K562 (cell line): ENCODE results near the gene XPR1. TPM values are rescaled to one million over a fixed set of nuclear protein-coding genes. Genes with fewer than 3 reads are reported as not detected.

ENCODE experiments used
- CBX3 ChIP-seq, 2 experiments: IDR thresholded peaks; 1 replicate in 1 of 2; 2 replicates in 1 of 2; pipeline ENCODE4 v1.6.1; 2012; ENCODE audit warnings: inconsistent platforms in 2 of 2, low read length in 2 of 2, borderline replicate concordance in 1 of 2, control low read depth in 1 of 2
- DACH1 ChIP-seq: fragments of 450-650 bp; IDR thresholded peaks from 2 replicates; pipeline ENCODE4 v1.6.1; 2018; ENCODE audit not compliant: partially characterized antibody
- EP400 ChIP-seq: fragments of 450-650 bp; IDR thresholded peaks from 2 replicates; pipeline ENCODE4 v1.6.1; 2017; ENCODE audit warnings: antibody characterized with exemption, mild to moderate bottlenecking, moderate library complexity
- FOXJ2 ChIP-seq: fragments of 200-800 bp; sonication (Bioruptor generic); IDR thresholded peaks from 2 replicates; pipeline ENCODE4 v1.6.1; 2016; ENCODE audit warnings: missing genetic modification characterization, missing compliant biosample characterization
- MAFF ChIP-seq: IDR thresholded peaks from 2 replicates; pipeline ENCODE4 v1.6.1; 2012; ENCODE audit warnings: low read length, improper control_type of control experiment
- MYC ChIP-seq, 2 experiments: fragments of 250-450 bp in 1 of 2; sonication (Bioruptor Pico) in 1 of 2; IDR thresholded peaks; 2 replicates each; pipeline versions ENCODE4 v1.5.1 to v1.6.1; 2012 to 2021; ENCODE audit warnings: low read depth in 2 of 2, borderline replicate concordance in 1 of 2, improper control_type of control experiment in 1 of 2, low read length in 1 of 2, mild to moderate bottlenecking in 1 of 2, moderate library complexity in 1 of 2
- NCOA1 ChIP-seq: fragments of 450-650 bp; IDR thresholded peaks from 2 replicates; pipeline ENCODE4 v1.6.1; 2016; ENCODE audit warnings: low read depth
- NFRKB ChIP-seq: fragments of 450-650 bp; IDR thresholded peaks from 2 replicates; pipeline ENCODE4 v1.6.1; 2016; ENCODE audit warnings: low read depth
- NFXL1 ChIP-seq: fragments of 450-650 bp; formaldehyde crosslinking; IDR thresholded peaks from 2 replicates; pipeline ENCODE4 v1.4.0; 2021; ENCODE audit warnings: mild to moderate bottlenecking
- NR2C1 ChIP-seq, 2 experiments: fragments of 450-650 bp; IDR thresholded peaks; 2 replicates each; pipeline ENCODE4 v1.6.1; 2017; ENCODE audit warnings: mild to moderate bottlenecking in 2 of 2, antibody characterized with exemption in 1 of 2, inconsistent platforms in 1 of 2, missing compliant biosample characterization in 1 of 2, missing genetic modification characterization in 1 of 2
- POLR2G ChIP-seq: fragments of 200-400 bp; formaldehyde crosslinking; IDR thresholded peaks from 2 replicates; pipeline ENCODE4 v1.6.1; 2017; ENCODE audit warnings: low read depth, mild to moderate bottlenecking, antibody characterized with exemption, low read length, moderate library complexity
- SAFB2 ChIP-seq: fragments of 200-400 bp; formaldehyde crosslinking; IDR thresholded peaks from 2 replicates; pipeline ENCODE4 v1.6.1; 2018; ENCODE audit warnings: borderline replicate concordance, low read length, low read depth, moderate library complexity; ENCODE audit not compliant: severe bottlenecking
- SRF ChIP-seq, 2 experiments: fragments of 250-450, 450-650 bp in 1 of 2; sonication (Bioruptor Pico) in 1 of 2; sonication (generic) in 1 of 2; formaldehyde crosslinking; IDR thresholded peaks; 2 replicates each; pipeline versions ENCODE4 v1.5.0 to v1.5.1; 2020 to 2022; ENCODE audit warnings: mild to moderate bottlenecking in 1 of 2, missing genetic modification reagents in 1 of 2
- TAF7 ChIP-seq: fragments of 450-650 bp; IDR thresholded peaks from 2 replicates; pipeline ENCODE4 v1.6.1; 2016; ENCODE audit warnings: missing genetic modification characterization, missing compliant biosample characterization
- TEAD1 ChIP-seq, 2 experiments: fragments of 450-650 bp in 1 of 2; sonication (generic) in 1 of 2; formaldehyde crosslinking; IDR thresholded peaks; 2 replicates each; pipeline versions ENCODE4 v1.4.0 to v1.8.0; 2020 to 2022; ENCODE audit warnings: mild to moderate bottlenecking in 2 of 2, missing genetic modification reagents in 1 of 2
- ZNF347 ChIP-seq: fragments of 450-650 bp; formaldehyde crosslinking; IDR thresholded peaks from 2 replicates; pipeline ENCODE4 v1.4.0; 2020; ENCODE audit warnings: low read depth, mild to moderate bottlenecking, moderate library complexity
- ZNF764 ChIP-seq: fragments of 250-450 bp; sonication (Bioruptor Pico); IDR thresholded peaks from 2 replicates; pipeline ENCODE4 v1.4.0; 2020; ENCODE audit warnings: low read depth, mild to moderate bottlenecking, moderate library complexity
- ZNF766 ChIP-seq: fragments of 200-800 bp; sonication (Bioruptor generic); conservative IDR thresholded peaks from 2 replicates; pipeline ENCODE4 v1.6.1; 2016; ENCODE audit warnings: missing genetic modification characterization, missing compliant biosample characterization
- polyA plus RNA-seq, 8 experiments: library from polyadenylated mRNA; depleted of rRNA in 4 of 8; stranded (reverse) in 5 of 8; unstranded in 3 of 8; fragments of >200 nt; fragmentation: Nextera tagmentation in 2 of 8; fragmentation: Illumina TruSeq in 1 of 8; extraction: Ambion mirVana in 2 of 8; extraction: Trizol in 1 of 8; gene quantifications; 2 replicates each; pipeline versions ENCODE4 v1.2.1 to v1.2.3, GENCODE V29; 2011 to 2014; ENCODE audit warnings: inconsistent platforms in 1 of 8, missing spikeins in 1 of 8
- total RNA-seq, 7 experiments: library from RNA; depleted of rRNA in 6 of 7; stranded (reverse); fragments of >200 nt in 6 of 7; fragmentation: Illumina TruSeq in 2 of 7; extraction: Trizol in 2 of 7; gene quantifications; 2 replicates each; pipeline versions ENCODE4 v1.2.1 to v1.2.3, GENCODE V29; 2011 to 2021; ENCODE audit warnings: low replicate concordance in 1 of 7
- TF ChIP-seq, protein P1 (sequence below): sonication (generic); formaldehyde crosslinking; IDR thresholded peaks from 2 replicates; pipeline ENCODE4 v1.8.0; 2023; ENCODE audit warnings: mild to moderate bottlenecking, missing genetic modification reagents
- TF ChIP-seq, protein P2 (sequence below), 2 experiments: fragments of 250-450 bp in 1 of 2; fragments of 450-650 bp in 1 of 2; sonication (Bioruptor Pico) in 1 of 2; IDR thresholded peaks; 2 replicates each; pipeline versions ENCODE4 v1.6.1 to v1.8.0; 2016 to 2021; ENCODE audit warnings: mild to moderate bottlenecking in 2 of 2, moderate library complexity in 2 of 2, missing compliant biosample characterization in 1 of 2, missing genetic modification characterization in 1 of 2
- TF ChIP-seq, protein P3 (sequence below): fragments of 250-450 bp; sonication (Bioruptor Pico); IDR thresholded peaks from 2 replicates; pipeline ENCODE4 v1.5.0; 2020; ENCODE audit warnings: mild to moderate bottlenecking, borderline replicate concordance

The XPR1 gene
- total and polyA plus RNA-seq, 9 of the 15 experiments (the other 6 are each of a cell fraction or from before 2014, with no cell fraction given), result 3.0 to 66.2 (median 38.6) TPM

DNA sequence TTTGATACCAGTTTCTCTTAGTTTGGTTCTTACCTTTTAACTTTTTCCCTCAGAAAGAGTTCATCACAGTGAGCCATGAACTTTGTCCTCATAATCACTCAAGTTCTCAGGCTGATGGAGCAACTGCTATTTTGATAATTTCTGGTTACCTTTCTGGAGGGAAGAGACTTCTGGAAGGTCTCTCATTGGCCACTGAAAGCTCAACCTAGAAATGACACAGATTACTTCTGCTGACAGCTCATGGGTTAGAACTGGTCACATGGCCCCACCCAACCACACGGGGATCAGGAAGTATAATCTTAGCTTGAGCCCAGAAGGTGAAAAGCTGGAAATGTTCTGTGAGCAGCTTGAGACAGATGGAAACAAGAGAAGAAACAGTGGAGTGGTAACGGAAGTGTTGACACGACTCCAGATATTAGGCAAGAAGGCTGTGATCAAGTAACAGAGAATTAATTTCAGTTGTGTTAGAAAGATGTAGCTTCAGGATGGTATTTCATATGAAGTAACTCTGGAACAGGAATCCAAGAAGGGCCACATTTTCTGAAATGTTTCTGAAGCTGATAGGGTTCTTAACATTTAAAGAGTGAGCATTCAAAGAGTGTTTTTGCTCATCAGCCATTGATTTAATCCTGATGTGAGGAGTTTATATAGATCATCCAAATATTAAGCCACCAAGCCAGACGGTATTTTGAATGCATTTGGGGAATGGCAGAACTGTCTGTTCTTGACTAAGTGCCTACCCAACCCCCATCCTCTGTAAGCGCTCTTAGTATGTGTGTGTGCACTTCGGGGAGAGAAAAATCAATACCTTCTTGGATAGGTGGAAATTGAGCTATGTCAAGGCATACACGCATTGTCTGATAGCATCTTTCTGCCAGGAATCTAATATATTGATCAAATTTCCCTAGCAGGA lies 21.9 kb upstream of the XPR1 start (continued):
- TF ChIP-seq MYC (IDR thresholded peaks at IDR 0.05; ENCODE audit: low read depth, low read length) (peak; percentile 60), MYC (CRISPR knock-in tag; IDR thresholded peaks at IDR 0.05; ENCODE audit: borderline replicate concordance, low read depth) (no peak), ZNF766 (CRISPR knock-in tag) (peak; percentile 37; the same call in 1 of the 2 replicates), NR2C1 (IDR thresholded peaks at IDR 0.05) (peak; percentile 54), NR2C1 (tag; IDR thresholded peaks at IDR 0.05) (peak; percentile 49), ZNF764 (CRISPR knock-in tag) (0 out of 2 replicates have a peak, but pooled peaks have one; percentile 41), SRF (CRISPR knock-in tag; IDR thresholded peaks at IDR 0.05) (peak in 1 of 2 experiments; percentile 44; a peak in 1 of 4 replicates), ZNF347 (CRISPR knock-in tag) (no peak), SAFB2 (no peak), NCOA1 (no peak), EP400 (peak; percentile 39), DACH1 (peak; percentile 50), NFRKB (peak; percentile 86; the same call in 1 of the 2 replicates), MAFF (peak; percentile 33), FOXJ2 (peak; percentile 47; the same call in 1 of the 2 replicates), POLR2G (peak; percentile 36; the same call in 1 of the 2 replicates), CBX3 (IDR thresholded peaks at IDR 0.05; ENCODE audit: borderline replicate concordance in 1 of 2, low read length in 2 of 2) (no peak; a peak in 1 of 3 replicates), NFXL1 (0 out of 2 replicates have a peak, but pooled peaks have one; percentile 34), TAF7 (tag) (peak; percentile 71), TEAD1 (CRISPR knock-in tag; IDR thresholded peaks at IDR 0.05) (0 out of 4 replicates have a peak, but pooled peaks of 1 of the 2 experiments have one; percentile 3)
- TF ChIP-seq, protein P1, sequence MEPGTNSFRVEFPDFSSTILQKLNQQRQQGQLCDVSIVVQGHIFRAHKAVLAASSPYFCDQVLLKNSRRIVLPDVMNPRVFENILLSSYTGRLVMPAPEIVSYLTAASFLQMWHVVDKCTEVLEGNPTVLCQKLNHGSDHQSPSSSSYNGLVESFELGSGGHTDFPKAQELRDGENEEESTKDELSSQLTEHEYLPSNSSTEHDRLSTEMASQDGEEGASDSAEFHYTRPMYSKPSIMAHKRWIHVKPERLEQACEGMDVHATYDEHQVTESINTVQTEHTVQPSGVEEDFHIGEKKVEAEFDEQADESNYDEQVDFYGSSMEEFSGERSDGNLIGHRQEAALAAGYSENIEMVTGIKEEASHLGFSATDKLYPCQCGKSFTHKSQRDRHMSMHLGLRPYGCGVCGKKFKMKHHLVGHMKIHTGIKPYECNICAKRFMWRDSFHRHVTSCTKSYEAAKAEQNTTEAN (CRISPR knock-in tag), result no peak
- TF ChIP-seq, protein P2, sequence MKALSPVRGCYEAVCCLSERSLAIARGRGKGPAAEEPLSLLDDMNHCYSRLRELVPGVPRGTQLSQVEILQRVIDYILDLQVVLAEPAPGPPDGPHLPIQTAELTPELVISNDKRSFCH (CRISPR knock-in tag; IDR thresholded peaks at IDR 0.05), result no peak
- TF ChIP-seq, protein P2 (tag; IDR thresholded peaks at IDR 0.05), result no peak
- TF ChIP-seq, protein P3, sequence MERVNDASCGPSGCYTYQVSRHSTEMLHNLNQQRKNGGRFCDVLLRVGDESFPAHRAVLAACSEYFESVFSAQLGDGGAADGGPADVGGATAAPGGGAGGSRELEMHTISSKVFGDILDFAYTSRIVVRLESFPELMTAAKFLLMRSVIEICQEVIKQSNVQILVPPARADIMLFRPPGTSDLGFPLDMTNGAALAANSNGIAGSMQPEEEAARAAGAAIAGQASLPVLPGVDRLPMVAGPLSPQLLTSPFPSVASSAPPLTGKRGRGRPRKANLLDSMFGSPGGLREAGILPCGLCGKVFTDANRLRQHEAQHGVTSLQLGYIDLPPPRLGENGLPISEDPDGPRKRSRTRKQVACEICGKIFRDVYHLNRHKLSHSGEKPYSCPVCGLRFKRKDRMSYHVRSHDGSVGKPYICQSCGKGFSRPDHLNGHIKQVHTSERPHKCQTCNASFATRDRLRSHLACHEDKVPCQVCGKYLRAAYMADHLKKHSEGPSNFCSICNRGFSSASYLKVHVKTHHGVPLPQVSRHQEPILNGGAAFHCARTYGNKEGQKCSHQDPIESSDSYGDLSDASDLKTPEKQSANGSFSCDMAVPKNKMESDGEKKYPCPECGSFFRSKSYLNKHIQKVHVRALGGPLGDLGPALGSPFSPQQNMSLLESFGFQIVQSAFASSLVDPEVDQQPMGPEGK, result no peak
